NCI-H2196 (cell line): ENCODE measurements around the gene PYROXD2.
"Not testable (repeated sequence)": the region's sequence is repeated elsewhere in the genome, so short reads cannot be mapped to it uniquely, and the experiment has no call there.

Experiments
- DNase-seq: peaks from one replicate; lab custom pipeline; 2025; ENCODE audit not compliant: unreplicated experiment; lab: John Stamatoyannopoulos, UW

Gene PYROXD2

GRCh38 chr10:98370831-98371820 lies 43.9 kb downstream of the PYROXD2 start:
- no peak for DNase-seq

DNA sequence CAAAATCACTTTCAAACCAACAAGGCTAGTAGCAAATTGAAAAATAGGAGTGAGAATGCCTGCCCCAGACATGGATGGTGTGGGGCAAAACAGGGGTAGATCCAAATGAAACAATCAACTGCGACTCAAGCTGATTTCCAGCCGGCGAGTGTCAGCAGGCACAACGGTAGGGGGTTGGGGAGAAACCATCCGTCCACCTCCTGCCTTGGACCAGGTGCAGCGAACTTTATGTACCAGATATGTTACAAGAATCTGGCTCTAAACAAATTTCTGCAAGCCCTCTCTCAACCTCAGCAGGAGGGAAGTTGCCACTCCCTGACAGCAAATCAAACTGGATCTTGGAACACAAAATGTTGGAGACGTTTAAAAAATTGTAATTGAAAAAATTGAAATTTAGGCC lies 45.2 kb downstream of the PYROXD2 start:
- no peak for DNase-seq

DNA sequence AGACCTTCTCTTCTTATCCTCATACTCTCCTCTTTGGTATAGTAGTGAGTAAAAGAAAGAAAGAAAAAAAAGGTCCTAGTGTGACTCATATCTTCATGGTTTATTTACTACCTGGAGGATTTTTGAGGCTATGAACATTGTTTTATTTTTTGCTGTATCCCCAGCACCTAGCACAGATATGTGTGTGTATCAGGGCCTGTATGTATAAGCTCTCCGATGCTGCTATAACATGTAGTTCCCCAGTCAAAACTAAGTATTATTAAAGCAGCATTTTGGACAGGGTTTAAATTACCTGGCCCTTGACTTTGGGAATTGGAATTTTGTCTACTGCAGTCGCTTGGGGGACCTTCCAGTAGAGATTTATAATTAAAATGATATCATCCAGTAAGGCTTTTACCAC lies 46.3 kb downstream of the PYROXD2 start:
- DNase-seq = no peak

GRCh38 chr10:98367604-98368451 lies 47.2 kb downstream of the PYROXD2 start:
- no peak for DNase-seq

GRCh38 chr10:98366062-98366530 lies 48.9 kb downstream of the PYROXD2 start:
- DNase-seq = no peak

DNA sequence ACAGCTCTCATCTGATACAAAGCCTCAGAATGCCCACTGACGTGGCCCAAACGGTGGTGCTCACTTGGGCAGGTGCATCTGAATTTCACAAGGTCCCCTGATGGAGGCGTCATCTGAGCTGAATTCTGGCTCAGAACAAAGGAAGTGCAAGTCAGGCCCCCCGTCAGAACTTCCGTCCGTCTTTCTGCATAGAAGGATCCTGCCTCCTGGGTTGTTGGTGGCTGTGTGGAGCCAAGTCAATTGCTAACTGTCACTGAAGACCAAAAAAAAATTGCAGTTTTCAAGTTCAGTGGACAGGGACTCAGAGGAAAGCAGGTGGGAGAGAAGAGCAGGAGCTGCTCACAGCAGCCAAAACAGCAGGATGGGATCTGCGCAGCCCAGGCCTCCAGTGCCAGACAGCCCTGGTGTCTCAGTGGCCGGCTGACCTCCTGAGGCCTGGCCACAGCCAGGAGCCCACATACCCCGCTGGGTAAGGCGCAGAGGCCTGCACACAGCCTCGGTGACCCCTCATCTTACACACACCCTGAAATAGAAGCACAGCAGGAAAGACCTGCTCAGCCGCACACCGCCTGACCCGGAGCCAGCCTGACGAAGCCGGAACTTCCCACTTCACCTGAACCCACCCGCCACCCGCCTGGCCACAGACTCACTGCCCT lies 49.4 kb downstream of the PYROXD2 start:
- no peak for DNase-seq

DNA sequence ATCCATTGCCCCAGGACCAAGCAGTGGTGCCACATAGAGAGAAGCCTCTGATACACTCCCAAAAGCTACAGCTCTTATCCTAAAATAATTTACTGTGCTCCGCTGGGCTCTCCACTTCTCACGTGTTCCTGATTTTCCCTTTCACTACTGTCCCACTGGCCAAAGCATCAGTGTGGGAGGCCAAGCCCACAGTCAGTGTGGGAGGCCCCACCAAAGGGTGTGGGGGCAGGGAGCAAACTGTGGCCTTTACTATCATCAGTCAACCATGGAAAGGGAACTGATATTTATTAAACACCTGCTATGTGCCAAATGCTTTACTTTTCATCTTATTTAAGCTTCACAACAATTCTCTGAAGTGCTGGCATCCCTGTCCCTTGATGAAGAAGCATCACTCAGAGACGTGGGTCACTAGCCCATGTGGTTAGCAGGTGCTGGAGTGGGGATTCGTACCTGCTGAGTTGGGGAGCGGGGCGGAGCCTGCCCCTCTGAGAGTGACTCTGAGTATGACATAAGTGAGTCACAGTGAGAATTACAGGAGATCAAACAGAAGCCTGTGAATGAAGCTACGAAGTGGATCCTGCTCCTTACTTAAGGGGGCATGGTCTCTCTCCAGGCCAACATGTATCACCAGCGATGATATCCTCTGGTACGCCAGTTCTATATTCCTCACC lies 50.4 kb downstream of the PYROXD2 start:
- DNase-seq = no peak

- DNase-seq = no peak
Measured at GRCh38 chr10:98363220-98363619, 51.8 kb downstream of the PYROXD2 start.

- peak; percentile 77 for DNase-seq
Measured at GRCh38 chr10:98361131-98362025, 53.6 kb downstream of the PYROXD2 start.

DNA sequence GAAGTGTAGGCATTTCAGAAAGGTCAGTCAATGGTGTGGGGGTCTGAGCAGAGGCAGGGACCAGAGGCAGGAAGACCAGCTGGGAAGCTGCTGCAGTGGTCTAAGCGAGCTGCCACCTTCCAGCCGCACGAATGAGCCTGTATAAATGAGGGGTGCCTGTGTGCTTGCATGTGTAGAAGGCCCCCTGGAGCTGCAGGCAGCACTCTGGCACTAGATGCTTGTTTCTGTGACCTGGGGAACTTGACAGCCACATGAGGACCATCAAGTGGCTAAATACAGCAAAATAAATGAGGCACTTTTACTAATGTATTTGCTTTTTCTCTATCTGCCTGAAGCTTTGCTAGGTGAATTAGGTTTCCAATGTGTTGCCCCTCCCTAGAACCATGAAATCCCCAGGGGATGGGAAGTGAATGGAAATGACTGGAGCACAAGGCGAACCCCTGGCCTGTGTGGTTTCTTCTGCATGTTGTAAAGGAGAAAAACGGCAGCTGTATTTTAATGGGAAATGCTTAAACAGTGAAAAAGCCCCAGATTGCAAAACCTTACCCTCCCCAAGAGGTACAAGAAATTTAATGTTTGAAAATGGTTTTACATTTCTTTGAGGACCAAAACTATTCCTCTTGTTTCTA lies 57.7 kb downstream of the PYROXD2 start:
- no peak for DNase-seq

DNA sequence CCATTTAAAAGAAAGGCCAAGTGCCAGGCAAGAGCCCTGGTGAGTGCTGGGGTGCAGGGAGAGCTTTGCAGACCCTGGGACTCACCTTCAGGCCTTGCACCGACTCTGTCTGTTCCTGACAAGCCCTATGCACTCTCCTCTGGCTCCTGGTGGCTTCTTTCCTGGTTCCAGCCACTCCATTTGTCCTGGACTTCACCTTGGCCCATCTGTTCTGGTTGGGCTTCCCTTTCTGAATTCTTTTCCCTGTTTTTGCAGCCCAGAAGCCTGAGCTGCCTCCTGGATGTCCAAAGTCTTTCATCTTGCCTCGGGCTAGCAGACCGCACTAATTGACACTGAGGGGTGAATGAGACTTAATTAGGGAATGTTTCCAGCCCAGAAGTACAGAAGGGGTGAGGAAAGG lies 60.5 kb downstream of the PYROXD2 start:
- no peak for DNase-seq

GRCh38 chr10:98353170-98353569 lies 61.8 kb downstream of the PYROXD2 start:
- DNase-seq = no peak

DNA sequence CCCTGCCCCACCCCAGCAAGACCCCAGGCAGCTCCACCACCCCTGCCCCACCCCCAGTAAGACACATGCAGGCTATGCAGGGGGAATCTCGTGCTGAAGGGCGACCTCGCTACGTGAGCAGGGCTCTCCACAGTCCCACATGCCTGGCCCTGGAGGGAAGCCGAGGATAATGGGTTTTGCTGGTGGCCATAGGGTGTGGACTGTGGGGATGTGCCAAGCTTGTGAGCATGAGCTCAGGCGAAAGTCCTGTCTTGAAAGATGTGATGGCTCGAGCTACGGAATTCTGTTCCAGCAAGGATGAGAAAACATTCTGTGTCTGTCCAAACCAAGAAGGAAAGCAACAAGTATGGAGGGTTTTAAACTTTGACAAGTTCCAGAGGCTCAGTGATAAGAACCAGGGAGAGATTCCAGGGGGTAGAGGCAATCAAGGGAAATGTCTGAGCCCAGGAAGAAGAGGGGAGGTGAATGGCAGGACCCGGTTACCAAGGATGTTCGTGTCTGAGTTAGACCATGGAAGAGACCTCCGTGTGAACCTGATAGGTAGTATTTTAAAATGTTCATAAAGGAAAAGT lies 63.1 kb downstream of the PYROXD2 start:
- DNase-seq = no peak

DNA sequence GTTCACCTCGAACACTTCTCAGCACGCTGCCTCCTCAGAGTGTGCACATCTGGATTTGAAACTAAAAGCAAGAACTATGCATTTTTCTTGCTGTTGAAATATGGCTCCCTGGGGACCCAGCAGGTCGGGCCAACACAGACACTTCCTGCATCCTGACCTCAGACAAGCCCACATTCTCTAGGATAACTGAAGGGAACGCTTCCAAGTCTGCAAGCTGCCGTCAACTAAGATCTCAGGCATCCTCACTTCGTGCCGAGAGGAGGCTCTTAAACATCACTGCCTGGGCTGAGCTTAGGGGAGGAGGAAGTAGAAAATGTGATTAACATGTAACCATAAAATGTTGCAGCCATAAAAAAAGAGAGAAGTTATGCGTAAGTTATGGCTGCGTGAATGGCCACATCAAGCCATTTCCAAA lies 65.5 kb downstream of the PYROXD2 start:
- DNase-seq = no peak

DNA sequence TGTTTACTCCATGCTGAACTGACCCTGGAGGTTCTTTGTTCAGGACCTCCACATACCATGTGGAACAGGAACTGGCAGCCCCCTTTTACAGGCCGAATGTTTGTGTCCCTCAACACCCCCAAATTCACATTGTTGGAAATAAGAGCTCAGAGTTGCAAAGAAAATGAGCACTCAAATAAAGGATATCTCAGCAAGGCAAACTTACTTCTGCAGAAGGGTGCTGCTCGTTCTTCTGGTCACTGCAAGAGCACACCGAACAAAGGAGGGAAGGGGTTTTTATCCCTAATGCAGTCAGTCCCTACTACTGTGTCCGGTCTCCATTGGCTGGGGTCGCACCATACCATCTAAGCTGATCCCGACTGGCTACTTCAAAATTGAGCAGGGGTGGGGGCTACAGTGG lies 68.1 kb downstream of the PYROXD2 start:
- DNase-seq = no peak

- DNase-seq = peak; percentile 71
Measured at GRCh38 chr10:98344589-98345038, 70.4 kb downstream of the PYROXD2 start.

DNA sequence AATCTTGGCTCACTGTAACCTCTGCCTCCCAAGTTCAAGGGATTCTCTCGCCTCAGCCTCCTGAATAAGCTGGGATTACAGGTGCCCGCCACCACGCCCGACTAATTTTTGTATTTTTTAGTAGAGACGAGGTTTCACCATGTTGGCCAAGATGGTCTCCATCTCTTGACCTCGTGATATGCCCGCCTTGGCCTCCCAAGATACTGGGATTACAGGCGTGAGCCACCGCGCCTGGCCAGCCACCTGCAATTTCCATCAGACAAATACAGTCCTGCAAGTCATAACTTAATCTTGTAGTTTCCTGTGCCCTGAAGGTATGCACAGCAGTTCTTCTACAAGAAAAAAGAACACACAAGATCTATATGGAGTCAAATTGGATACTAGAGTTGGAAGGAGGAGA lies 73.3 kb downstream of the PYROXD2 start:
- DNase-seq = not testable (repeated sequence)

DNA sequence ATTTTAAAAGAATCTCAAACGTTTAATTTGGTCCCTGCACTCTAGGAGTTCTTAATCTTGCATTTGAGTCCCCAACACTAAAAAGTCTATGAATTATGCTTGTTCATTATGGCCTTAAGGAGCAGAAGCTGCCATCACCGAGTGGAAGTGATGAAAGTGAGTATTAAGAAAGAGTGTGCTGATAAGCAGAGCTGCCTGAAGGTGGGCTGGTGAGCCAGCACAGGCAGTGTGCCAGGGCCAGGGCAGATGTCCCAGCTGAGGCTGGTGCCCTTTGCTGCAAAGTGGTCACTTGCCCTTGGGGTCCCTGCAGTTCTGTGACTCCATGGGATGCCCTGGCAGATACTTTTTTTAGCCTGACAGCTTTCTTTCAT lies 74.1 kb downstream of the PYROXD2 start:
- DNase-seq = no peak
